Ishikawa (cell line): ENCODE data around the gene AADACL3.

Experiments
- CEBPB ChIP-seq: IDR thresholded peaks from 2 replicates; pipeline ENCODE4 v1.6.1; 2012
- CREB1 ChIP-seq: IDR thresholded peaks from 2 replicates; pipeline ENCODE4 v1.6.1; 2012; ENCODE audit warnings: low read depth
- EGR1 ChIP-seq: IDR thresholded peaks from 2 replicates; pipeline ENCODE4 v1.6.1; 2012
- EP300 ChIP-seq: IDR thresholded peaks from 2 replicates; pipeline ENCODE4 v1.6.1; 2012; ENCODE audit warnings: borderline replicate concordance
- FOXM1 ChIP-seq: IDR thresholded peaks from 2 replicates; pipeline ENCODE4 v1.6.1; 2012; ENCODE audit warnings: low read depth, borderline replicate concordance
- MAX ChIP-seq: IDR thresholded peaks from 2 replicates; pipeline ENCODE4 v1.6.1; 2012
- NFIC ChIP-seq: IDR thresholded peaks from 2 replicates; pipeline ENCODE4 v1.6.1; 2012
- RAD21 ChIP-seq: IDR thresholded peaks from 2 replicates; pipeline ENCODE4 v1.6.1; 2012; ENCODE audit warnings: low read depth
- REST ChIP-seq: IDR thresholded peaks from 2 replicates; pipeline ENCODE4 v1.6.1; 2012; ENCODE audit warnings: low read depth, mild to moderate bottlenecking
- TAF1 ChIP-seq: IDR thresholded peaks from 2 replicates; pipeline ENCODE4 v1.6.1; 2012; ENCODE audit warnings: low read depth, mild to moderate bottlenecking
- TCF12 ChIP-seq: IDR thresholded peaks from 2 replicates; pipeline ENCODE4 v1.6.1; 2012; ENCODE audit warnings: low read depth
- TEAD4 ChIP-seq: IDR thresholded peaks from 2 replicates; pipeline ENCODE4 v1.6.1; 2012
- USF1 ChIP-seq: IDR thresholded peaks from 2 replicates; pipeline ENCODE4 v1.6.1; 2012
- YY1 ChIP-seq: IDR thresholded peaks from 2 replicates; pipeline ENCODE4 v1.6.1; 2012; ENCODE audit warnings: low read depth
- ZBTB7A ChIP-seq: IDR thresholded peaks from 2 replicates; pipeline ENCODE4 v1.6.1; 2012; ENCODE audit warnings: low read depth

The AADACL3 gene

GRCh38 chr1:12771186-12771585 is 55.3 kb downstream of the AADACL3 start:
- no peak for TF ChIP-seq EP300
- no peak for TF ChIP-seq FOXM1
- TF ChIP-seq MAX = no peak
- TF ChIP-seq RAD21 = no peak
- TF ChIP-seq ZBTB7A = no peak
- no peak for TF ChIP-seq TEAD4
- TF ChIP-seq TCF12 = no peak
- no peak for TF ChIP-seq NFIC
- no peak for TF ChIP-seq YY1
- no peak for TF ChIP-seq EGR1

- TF ChIP-seq RAD21 (no peak), MAX (no peak), FOXM1 (no peak), ZBTB7A (no peak), EGR1 (no peak)
Observed at GRCh38 chr1:12772520-12772919, 56.6 kb downstream of the AADACL3 start.

- TF ChIP-seq CREB1 (no peak), YY1 (no peak), REST (no peak), TEAD4 (no peak), CEBPB (no peak), EP300 (no peak), TAF1 (no peak), FOXM1 (no peak), NFIC (no peak), RAD21 (no peak), USF1 (no peak)
Observed at GRCh38 chr1:12773438-12773837, 57.5 kb downstream of the AADACL3 start, which contains the start of gene PRAMEF12. Gene PRAMEF12 (plus strand): TSS chr1:12773738. CDS start chr1:12774868, 1,130 bp downstream.

- no peak for TF ChIP-seq RAD21
- TF ChIP-seq EGR1 = no peak
- no peak for TF ChIP-seq EP300
- no peak for TF ChIP-seq FOXM1
- TF ChIP-seq ZBTB7A = no peak
Observed at GRCh38 chr1:12774801-12775345, 59.0 kb downstream of the AADACL3 start.

- TF ChIP-seq ZBTB7A (no peak), FOXM1 (no peak), NFIC (no peak), RAD21 (no peak), USF1 (no peak), TAF1 (no peak)
Observed at GRCh38 chr1:12775443-12775842, 59.5 kb downstream of the AADACL3 start.

GRCh38 chr1:12776801-12777557 is 61.1 kb downstream of the AADACL3 start:
- TF ChIP-seq TCF12 (no peak), CREB1 (no peak), EP300 (no peak), TEAD4 (no peak), REST (no peak), NFIC (no peak), EGR1 (no peak), MAX (no peak), ZBTB7A (no peak), YY1 (no peak), FOXM1 (no peak), CEBPB (no peak)
